ENCODE data around the gene OLFM3.

- TF ChIP-seq CTCF (IDR thresholded peaks at IDR 0.05; ENCODE audit: low read depth, low read length) (no peak), POLR2A (IDR thresholded peaks at IDR 0.05; ENCODE audit: extremely low read depth, insufficient read length) (no peak)
Measured at GRCh38 chr1:101757985-101758384, 238.7 kb downstream of the OLFM3 start.
